Stimulated activated CD4-positive, alpha-beta T cell treated with anti-CD3 and anti-CD28 coated beads, Interleukin-12 subunit alpha, Interleukin-12 subunit beta, amount 100 ng/mL, for 4 hours (primary cell): Measurements from ENCODE around the gene ADCY5.
A peak's percentile ranks its signal among the peaks of the same experiment; 100 is the strongest.
"Not testable (repeated sequence)": the region's sequence is repeated elsewhere in the genome, so short reads cannot be mapped to it uniquely, and the experiment has no call there.

Experiments used
- DNase-seq: peaks from one replicate; pipeline ENCODE4 v3.0.0-alpha.2; 2020

Gene ADCY5

GRCh38 chr3:123282461-123282860 is 166.4 kb downstream of the ADCY5 start:
- no peak for DNase-seq

- no peak for DNase-seq
Observed at GRCh38 chr3:123281929-123282328, 167.0 kb downstream of the ADCY5 start.

GRCh38 chr3:123281406-123281805 is 167.5 kb downstream of the ADCY5 start:
- no peak for DNase-seq

- no peak for DNase-seq
Observed at GRCh38 chr3:123279121-123279520, 169.8 kb downstream of the ADCY5 start.

GRCh38 chr3:123278446-123278845 is 170.4 kb downstream of the ADCY5 start:
- no peak for DNase-seq

GRCh38 chr3:123277106-123277505 is 171.8 kb downstream of the ADCY5 start:
- DNase-seq, result no peak

GRCh38 chr3:123276346-123277006 is 172.4 kb downstream of the ADCY5 start:
- no peak for DNase-seq

- DNase-seq, result no peak
Observed at GRCh38 chr3:123275691-123276090, 173.2 kb downstream of the ADCY5 start.

- DNase-seq, result no peak
Observed at GRCh38 chr3:123272547-123272946, 176.3 kb downstream of the ADCY5 start.

- DNase-seq, result no peak
Observed at GRCh38 chr3:123271466-123272159, 177.3 kb downstream of the ADCY5 start.

- no peak for DNase-seq
Observed at GRCh38 chr3:123270818-123271217, 178.1 kb downstream of the ADCY5 start.

- DNase-seq, result no peak
Observed at GRCh38 chr3:123267821-123268220, 181.1 kb downstream of the ADCY5 start.

GRCh38 chr3:123263941-123264340 is 184.9 kb downstream of the ADCY5 start:
- no peak for DNase-seq

GRCh38 chr3:123262868-123263267 is 186.0 kb downstream of the ADCY5 start:
- DNase-seq, result no peak

GRCh38 chr3:123262226-123262625 is 186.7 kb downstream of the ADCY5 start:
- no peak for DNase-seq

GRCh38 chr3:123261666-123262065 is 187.2 kb downstream of the ADCY5 start:
- no peak for DNase-seq

- no peak for DNase-seq
Observed at GRCh38 chr3:123258811-123259420, 190.0 kb downstream of the ADCY5 start.

- no peak for DNase-seq
Observed at GRCh38 chr3:123258359-123258758, 190.5 kb downstream of the ADCY5 start.

- DNase-seq, result no peak
Observed at GRCh38 chr3:123256256-123256655, 192.6 kb downstream of the ADCY5 start.

- DNase-seq, result no peak
Observed at GRCh38 chr3:123246866-123247265, 202.0 kb downstream of the ADCY5 start.

- DNase-seq, result peak; percentile 11
Observed at GRCh38 chr3:123244128-123244527, 204.8 kb downstream of the ADCY5 start.

GRCh38 chr3:123239756-123240155 is 209.1 kb downstream of the ADCY5 start:
- DNase-seq, result no peak

GRCh38 chr3:123239186-123239585 is 209.7 kb downstream of the ADCY5 start:
- DNase-seq, result not testable (repeated sequence)

- no peak for DNase-seq
Observed at GRCh38 chr3:123236902-123237301, 212.0 kb downstream of the ADCY5 start.
